ENCODE data around the gene INPP4B. TPM values are rescaled to one million over a fixed set of nuclear protein-coding genes. Genes with fewer than 3 reads are reported as not detected.
A peak's percentile ranks its signal among the peaks of the same experiment; 100 is the strongest.

The INPP4B gene
- total and polyA plus RNA-seq, 2 of the 4 experiments (the other 2 are of a cell fraction): 1.8 to 14.0 TPM

GRCh38 chr4:142614621-142615323 is 231.3 kb downstream of the INPP4B start:
- dilution Hi-C loops (cut with HindIII; ENCODE audit: low sequenced_read_pairs, unreplicated experiment): no loop called here
- no peak overlapping the region for H3K9ac ChIP-seq (ENCODE audit: low read depth, low read length)
- H3K9me1 ChIP-seq (ENCODE audit: insufficient read depth, low read length): no peaks in the 10 kb centered on the region
- no peak overlapping the region for H2BK120ac ChIP-seq (ENCODE audit: low read depth, low read length)
- in situ Hi-C loops (cut with MboI; ENCODE audit: low sequenced_read_pairs): no loop called here
- H2AFZ ChIP-seq (replicated peaks; ENCODE audit: low read length, poor library complexity): no peak overlapping the region
- no peak overlapping the region for H3K4ac ChIP-seq (ENCODE audit: low read depth, low read length)
- H3K36me3 ChIP-seq (ENCODE audit: control insufficient read depth, insufficient read depth, low read length): no peaks in the 10 kb centered on the region
- H4K5ac ChIP-seq (ENCODE audit: low read depth, low read length): no peak overlapping the region
- no peak overlapping the region; the same call in 1 of the 2 replicates for H3K18ac ChIP-seq (ENCODE audit: low read depth, low read length)
- no peaks in the 10 kb centered on the region for H4K20me1 ChIP-seq (ENCODE audit: insufficient read depth, low read length)
- no peaks in the 10 kb centered on the region for H3K27me3 ChIP-seq (ENCODE audit: control insufficient read depth, insufficient read depth, low read length)
- TF ChIP-seq NFE2L2 (IDR thresholded peaks at IDR 0.05; ENCODE audit: low read depth, low read length): peak; percentile 12; the same call in 1 of the 2 replicates
- no peak for TF ChIP-seq RCOR1 (IDR thresholded peaks at IDR 0.05; ENCODE audit: insufficient replicate concordance, low read length)
- ChIA-PET CTCF (no interaction called here), POLR2A (ENCODE audit: unreplicated experiment) (no interaction called here)
- WGBS, 2 experiments (ENCODE audit: extremely low coverage in 2 of 2, insufficient read length in 1 of 2): no CpG with 5 or more reads among the region's 2 CpGs
- DNase-seq: peak; percentile 68
- BruUV-seq (replicated peaks): no TSS peak
- intact Hi-C loops (cut with micrococcal nuclease): no loop called here
- H3K56ac ChIP-seq (ENCODE audit: extremely low read depth, insufficient read depth, low read length): no peak overlapping the region
- no peak overlapping the region for H2AK5ac ChIP-seq (ENCODE audit: low read depth, low read length)
- H2AK9ac ChIP-seq (replicated peaks; ENCODE audit: low read depth, low read length, poor library complexity): no peak overlapping the region
- no peaks in the 10 kb centered on the region; a peak in 1 of 4 replicates for H3K79me1 ChIP-seq (ENCODE audit: low read depth in 1 of 2, low read length in 2 of 2)
- H2BK5ac ChIP-seq (ENCODE audit: low read depth, low read length, poor library complexity, severe bottlenecking): peak overlapping the region; percentile 90
- no peak overlapping the region for H3K4me3 ChIP-seq (ENCODE audit: insufficient read depth, low read depth, low read length)
- no peak overlapping the region for H2BK20ac ChIP-seq (ENCODE audit: low read depth, low read length)
- no peak overlapping the region for H3K27ac ChIP-seq (ENCODE audit: insufficient read depth, low read length)
- no peaks in the 10 kb centered on the region for H3K9me3 ChIP-seq (ENCODE audit: control insufficient read depth, insufficient read depth, low read length)
- no peak overlapping the region; a peak in 1 of 4 replicates for H4K8ac ChIP-seq (ENCODE audit: low read depth in 2 of 2, low read length in 2 of 2)
- H2BK15ac ChIP-seq (ENCODE audit: low read depth, low read length): no peak overlapping the region
- ATAC-seq (ENCODE audit: low read depth): peak; percentile 72; the same call in 1 of the 2 replicates
- no peak overlapping the region for H3K23ac ChIP-seq (ENCODE audit: low read depth, low read length)
- H3K4me2 ChIP-seq (ENCODE audit: low read depth, low read length): no peak overlapping the region; the same call in 1 of the 2 replicates
- no peaks in the 10 kb centered on the region; the same call in 1 of the 2 replicates for H3K4me1 ChIP-seq (ENCODE audit: control insufficient read depth, insufficient read depth, low read length)
- H3K14ac ChIP-seq (replicated peaks; ENCODE audit: low read depth, low read length): no peak overlapping the region
- H4K91ac ChIP-seq (ENCODE audit: insufficient read depth, low read depth, low read length): no peak overlapping the region
